22Rv1 (cell line): Measurements from ENCODE around the gene PANX1.

Experiments used
- ZFX ChIP-seq: fragments of 450-650 bp; IDR thresholded peaks from 2 replicates; pipeline ENCODE4 v1.6.1; 2017; ENCODE audit warnings: antibody characterized with exemption, borderline replicate concordance
- TF ChIP-seq, protein P1 (sequence below): fragments of 450-650 bp; IDR thresholded peaks from 2 replicates; pipeline ENCODE4 v1.5.1; 2017; ENCODE audit warnings: mild to moderate bottlenecking

DNA sequence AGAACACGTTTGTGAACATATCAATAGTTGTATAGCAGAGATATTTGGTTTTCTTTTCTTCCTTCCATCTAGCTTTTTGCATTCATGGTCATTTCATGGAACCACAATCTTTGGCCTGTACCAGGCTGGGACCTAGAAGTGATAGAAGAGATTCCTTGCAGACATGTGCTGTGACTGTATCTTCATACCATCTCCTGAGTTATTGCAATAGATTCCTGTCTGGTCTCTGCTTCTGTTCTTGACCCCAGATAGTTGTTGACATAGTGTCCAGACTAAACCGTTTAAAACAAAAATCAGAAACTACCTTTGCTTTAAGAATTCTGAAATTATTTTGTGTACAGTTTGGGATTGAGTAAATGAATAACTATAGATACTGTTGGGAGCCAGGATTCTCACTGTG lies 16.8 kb downstream of the PANX1 start:
- TF ChIP-seq, protein P1, sequence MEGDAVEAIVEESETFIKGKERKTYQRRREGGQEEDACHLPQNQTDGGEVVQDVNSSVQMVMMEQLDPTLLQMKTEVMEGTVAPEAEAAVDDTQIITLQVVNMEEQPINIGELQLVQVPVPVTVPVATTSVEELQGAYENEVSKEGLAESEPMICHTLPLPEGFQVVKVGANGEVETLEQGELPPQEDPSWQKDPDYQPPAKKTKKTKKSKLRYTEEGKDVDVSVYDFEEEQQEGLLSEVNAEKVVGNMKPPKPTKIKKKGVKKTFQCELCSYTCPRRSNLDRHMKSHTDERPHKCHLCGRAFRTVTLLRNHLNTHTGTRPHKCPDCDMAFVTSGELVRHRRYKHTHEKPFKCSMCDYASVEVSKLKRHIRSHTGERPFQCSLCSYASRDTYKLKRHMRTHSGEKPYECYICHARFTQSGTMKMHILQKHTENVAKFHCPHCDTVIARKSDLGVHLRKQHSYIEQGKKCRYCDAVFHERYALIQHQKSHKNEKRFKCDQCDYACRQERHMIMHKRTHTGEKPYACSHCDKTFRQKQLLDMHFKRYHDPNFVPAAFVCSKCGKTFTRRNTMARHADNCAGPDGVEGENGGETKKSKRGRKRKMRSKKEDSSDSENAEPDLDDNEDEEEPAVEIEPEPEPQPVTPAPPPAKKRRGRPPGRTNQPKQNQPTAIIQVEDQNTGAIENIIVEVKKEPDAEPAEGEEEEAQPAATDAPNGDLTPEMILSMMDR, result no peak
- TF ChIP-seq ZFX, result no peak
